ENCODE measurements around the gene CNIH2.
"Not testable (repeated sequence)": the region's sequence is repeated elsewhere in the genome, so short reads cannot be mapped to it uniquely, and the experiment has no call there.

The CNIH2 gene

DNA sequence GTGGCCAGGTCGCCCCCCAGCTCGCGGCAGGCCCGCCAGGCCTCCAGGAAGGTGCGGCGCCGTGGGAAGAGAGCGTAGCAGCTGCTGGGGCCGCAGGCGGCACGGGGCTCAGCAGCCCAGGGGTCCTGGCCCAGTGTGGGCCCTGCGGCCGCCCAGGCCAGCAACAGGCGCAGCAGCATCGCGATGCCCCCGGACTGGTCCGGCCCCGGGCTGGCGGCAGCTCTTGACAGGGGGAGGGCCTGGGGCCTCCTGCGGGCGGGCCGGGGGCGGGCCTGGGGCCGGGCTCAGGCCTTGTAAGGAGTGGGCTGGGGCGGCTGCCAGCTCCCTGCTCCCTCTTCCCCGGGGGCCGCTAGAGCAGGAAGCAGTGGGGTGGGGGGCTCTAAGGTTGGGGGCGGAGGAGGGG lies 38.9 kb downstream of the CNIH2 start, which contains the start of gene CD248:
CD248 (minus strand) TSS at position 196 of the 403 bp plus-strand sequence; CDS start at position 179, 17 bp downstream.
- no peak for DNase-seq

DNA sequence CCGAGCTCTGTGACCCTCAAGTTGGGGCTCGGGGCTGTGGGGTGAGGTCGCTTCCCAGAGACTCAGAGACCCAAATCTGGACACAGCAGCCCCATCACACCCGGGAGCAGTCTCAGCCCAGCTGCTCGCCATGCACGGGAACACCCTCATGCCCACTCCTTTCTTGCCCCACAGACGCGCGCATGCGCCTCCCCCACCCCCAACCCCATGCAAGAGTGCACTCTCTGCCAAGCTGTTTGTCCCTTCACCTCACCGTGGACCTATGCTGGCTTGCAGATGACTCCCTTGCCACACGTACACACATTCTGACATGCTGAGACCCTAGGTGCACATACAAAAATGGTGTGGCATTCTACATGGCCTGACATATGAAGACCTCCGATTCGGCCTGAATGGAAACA lies 39.3 kb downstream of the CNIH2 start:
- no peak for DNase-seq

DNA sequence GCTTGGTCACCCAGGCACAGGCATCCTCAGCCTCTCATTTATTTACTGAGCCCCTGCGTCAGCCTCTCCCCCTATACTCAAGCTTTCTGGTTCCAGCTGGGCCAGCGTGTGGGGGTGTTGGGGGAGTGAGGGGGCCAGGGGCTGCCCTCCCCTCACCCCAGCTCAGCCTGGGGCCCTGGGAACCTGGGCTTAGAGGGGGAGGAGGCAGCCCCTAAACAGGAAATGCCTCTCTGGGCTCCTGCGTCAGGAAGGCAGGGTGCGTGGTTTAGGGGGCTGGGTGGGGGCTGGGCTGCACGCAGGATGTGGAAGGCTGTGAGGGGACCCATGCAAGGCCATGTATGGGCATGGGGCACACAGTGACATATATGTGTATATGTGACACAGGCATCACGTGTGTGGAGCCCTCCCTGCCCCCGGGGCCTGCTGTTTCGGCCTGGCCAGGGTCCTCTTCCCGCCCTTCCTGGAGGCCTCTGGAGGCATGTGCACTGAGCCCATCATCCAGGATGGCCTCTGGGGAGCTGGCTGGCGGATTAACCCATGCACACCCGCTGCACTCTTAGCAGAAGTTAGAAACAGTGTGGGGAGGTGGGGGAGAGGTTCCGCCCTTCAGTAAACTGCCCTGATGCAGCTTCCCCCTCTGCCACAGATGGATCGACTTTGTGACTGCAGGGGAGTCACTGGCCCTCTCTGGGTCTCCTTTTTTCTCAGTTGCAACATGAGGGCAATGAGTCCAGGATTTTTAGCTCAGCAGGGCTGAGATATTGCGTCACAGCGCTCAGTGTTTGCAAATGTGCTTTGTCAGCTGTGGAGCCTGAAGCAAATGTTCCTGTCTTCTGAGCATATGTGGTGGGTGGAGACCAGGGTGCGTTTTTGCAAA lies 40.0 kb downstream of the CNIH2 start:
- DNase-seq = no peak

DNA sequence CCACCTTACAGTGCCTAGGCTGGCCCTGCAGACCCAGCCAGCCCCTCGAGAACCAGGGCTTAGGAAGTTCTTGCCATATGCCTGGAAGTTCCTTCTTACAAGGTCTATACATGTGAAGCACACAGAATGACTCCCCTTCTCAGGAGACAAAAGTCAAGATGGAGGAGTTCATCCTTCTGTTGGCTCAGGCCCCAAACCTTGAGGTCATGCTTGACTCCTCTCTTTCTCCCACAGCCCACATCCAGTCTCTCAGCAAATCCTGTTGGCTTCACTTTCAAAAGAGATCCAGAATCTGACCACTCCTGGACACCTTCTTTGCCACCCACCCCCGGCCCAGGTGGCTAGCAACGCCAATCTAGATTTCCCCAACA lies 40.6 kb downstream of the CNIH2 start:
- DNase-seq = no peak

DNA sequence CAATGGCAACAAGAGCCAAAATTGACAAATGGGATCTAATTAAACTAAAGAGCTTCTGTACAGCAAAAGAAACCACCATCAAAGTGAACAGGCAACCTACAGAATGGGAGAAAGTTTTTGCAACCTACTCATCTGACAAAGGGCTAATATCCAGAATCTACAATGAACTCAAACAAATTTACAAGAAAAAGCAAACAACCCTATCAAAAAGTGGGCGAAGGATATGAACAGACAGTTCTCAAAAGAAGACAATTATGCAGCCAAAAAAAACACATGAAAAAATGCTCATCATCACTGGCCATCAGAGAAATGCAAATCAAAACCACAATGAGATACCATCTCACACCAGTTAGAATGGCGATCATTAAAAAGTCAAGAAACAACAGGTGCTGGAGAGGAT lies 42.3 kb downstream of the CNIH2 start:
- DNase-seq = not testable (repeated sequence)

DNA sequence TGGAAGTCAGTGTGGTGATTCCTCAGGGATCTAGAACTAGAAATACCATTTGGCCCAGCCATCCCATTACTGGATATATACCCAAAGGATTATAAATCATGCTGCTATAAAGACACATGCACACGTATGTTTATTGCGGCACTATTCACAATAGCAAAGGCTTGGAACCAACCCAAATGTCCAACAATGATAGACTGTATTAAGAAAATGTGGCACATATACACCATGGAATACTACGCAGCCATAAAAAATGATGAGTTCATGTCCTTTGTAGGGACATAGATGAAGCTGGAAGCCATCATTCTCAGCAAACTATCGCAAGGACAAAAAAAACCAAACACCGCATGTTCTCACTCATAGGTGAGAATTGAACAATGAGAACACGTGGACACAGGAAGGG lies 42.8 kb downstream of the CNIH2 start:
- not testable (repeated sequence) for DNase-seq

DNA sequence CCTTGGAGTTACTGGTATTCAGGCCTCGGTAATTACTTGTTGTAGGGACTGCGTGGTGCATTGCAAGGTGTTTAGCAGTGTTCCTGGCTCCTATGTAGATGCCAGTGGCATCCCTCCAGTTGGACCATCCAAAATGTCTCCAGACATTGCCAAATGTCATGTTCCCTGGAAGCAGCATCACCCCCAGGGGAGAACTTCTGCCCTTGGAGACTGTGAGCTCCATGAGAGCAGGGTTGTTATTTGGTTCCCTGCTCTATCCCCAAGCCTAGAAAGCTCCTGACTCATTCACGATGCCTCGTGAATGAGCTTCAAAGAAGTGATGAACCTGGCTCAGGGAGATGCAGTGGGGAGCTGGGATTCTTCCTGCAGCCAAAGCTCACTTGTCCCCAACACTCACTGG lies 43.6 kb downstream of the CNIH2 start:
- DNase-seq = no peak

DNA sequence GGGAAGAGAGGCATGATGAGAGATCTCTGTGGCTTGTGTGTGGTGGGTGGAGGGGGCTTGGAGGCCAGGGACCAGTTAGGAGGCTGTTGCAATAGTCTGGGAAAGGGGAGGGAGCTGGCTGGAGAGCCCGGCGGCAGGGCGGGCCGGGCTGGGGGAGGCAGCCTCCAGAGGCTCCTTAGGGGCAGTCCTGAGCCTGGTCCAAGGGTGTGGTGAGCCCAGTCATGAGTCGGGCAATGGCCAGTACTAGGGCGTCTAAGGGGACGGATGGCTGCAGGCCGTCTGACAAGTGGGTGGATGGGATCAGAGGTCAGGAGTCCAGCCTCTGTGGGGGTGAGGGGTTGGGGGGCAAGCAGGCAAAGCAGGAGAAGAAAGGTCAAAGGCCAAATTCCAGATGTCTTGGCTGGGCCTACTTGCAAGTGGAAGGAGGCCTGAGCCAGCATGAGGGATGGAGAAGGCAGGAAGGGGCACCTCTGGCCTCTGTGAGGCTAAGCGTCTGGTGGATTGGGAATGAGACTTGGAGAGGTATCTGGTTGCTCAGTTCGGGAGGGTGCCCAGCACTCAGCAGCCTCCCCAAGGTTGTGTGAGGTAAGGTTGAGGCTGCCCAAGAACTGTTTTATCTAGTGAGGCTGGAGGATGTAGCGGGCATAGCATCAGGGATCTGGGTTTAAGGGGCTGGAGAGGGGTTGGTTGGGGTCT lies 44.9 kb downstream of the CNIH2 start:
- DNase-seq = no peak

DNA sequence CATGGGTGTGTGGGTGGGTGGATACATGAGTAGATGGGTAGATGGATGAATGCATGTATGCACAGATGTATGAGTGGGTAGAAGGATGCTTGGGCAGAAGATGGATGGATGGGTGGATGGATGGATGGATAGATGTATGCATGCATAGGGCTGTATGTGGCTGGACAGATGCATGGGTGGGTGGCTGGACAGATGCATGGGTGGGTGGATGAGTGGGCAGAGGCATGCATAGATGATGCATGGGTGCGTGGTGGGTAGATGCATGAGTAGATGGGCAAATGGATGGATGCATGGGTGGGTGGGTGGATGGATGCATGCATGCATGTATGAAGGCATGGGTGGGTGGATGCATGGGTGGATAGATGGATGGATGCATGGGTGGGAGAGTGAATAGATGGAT lies 45.7 kb downstream of the CNIH2 start:
- DNase-seq = no peak

DNA sequence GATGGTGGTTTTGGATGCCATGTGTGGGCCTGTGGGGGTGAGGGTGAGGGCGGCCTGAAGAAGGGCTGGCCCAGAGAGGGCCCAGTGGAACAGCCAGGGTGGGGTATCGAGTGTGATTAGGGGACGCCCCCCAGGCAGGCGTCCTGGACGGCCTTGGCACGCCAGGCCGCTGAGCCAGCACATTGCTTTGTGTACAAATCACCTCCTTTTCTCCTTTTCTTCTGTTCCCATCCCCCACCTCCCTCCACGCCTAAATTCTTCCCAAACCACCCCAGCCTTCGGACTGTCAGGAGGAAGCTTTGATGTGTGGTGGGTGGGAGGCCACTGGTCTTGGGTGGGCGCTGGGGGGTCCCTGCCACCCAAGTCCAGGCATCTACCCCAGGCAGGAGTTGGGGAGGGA lies 46.7 kb downstream of the CNIH2 start:
- no peak for DNase-seq

DNA sequence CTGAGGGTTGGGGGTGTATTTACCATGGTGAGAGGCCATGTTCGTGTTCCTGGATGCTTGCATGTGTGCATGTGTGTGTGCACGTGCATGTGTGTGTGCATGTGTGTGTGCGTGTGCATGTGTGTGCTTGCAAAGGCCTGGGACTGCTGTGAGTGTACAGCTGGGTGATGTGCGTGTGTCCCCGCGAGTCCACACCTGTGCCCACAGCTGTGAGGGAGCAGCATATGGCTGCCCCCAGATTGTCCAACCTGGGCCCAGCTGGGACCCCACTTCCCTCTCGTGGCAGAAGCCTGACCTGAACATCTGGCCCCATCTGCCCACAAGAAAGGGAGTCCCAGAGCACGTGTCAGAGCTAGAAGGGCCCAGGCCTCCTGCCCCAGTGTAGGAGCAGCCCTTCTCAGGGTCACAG lies 47.3 kb downstream of the CNIH2 start:
- DNase-seq = no peak

DNA sequence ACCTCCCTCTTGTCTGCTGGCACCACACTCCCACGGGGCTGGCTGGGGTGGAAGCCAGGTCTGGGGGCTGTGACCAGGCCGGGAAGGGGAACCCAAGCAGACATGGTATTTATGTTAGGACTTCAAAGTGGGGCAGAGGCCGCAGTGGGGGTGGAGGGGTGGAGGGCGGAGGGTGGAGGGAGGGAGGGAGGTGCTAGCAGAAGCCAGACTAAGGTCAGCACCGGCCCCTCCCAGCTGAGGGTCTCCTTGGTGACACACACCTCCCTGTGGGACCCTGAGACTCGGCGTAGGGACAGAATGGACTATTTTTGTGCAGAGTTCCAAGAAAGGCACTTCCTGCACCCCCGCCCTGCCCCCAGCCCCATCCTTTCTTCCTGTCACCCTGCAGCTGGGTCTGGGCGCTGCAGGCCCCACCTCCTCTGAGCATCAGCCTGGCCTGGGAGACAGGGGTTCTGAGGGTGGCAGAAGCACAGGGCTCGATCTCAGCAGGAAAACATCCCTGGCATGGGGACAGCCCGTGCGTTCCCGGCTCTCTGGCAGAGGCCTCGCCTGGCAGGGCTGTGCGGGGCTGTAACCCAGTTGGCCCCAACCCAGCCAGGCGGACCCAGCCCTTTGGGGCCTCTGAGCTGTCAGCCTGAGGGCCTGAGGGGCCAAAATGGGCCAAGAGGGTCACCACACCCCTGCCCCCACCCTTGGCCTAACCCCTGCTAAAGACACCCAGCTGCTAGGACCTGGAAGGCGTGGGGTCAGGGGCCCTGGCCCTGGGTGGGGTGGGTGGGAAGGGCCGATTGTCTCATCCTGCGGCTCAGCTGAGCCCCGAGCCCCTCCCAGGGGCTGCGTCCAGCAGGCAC lies 48.5 kb downstream of the CNIH2 start:
- DNase-seq = no peak

DNA sequence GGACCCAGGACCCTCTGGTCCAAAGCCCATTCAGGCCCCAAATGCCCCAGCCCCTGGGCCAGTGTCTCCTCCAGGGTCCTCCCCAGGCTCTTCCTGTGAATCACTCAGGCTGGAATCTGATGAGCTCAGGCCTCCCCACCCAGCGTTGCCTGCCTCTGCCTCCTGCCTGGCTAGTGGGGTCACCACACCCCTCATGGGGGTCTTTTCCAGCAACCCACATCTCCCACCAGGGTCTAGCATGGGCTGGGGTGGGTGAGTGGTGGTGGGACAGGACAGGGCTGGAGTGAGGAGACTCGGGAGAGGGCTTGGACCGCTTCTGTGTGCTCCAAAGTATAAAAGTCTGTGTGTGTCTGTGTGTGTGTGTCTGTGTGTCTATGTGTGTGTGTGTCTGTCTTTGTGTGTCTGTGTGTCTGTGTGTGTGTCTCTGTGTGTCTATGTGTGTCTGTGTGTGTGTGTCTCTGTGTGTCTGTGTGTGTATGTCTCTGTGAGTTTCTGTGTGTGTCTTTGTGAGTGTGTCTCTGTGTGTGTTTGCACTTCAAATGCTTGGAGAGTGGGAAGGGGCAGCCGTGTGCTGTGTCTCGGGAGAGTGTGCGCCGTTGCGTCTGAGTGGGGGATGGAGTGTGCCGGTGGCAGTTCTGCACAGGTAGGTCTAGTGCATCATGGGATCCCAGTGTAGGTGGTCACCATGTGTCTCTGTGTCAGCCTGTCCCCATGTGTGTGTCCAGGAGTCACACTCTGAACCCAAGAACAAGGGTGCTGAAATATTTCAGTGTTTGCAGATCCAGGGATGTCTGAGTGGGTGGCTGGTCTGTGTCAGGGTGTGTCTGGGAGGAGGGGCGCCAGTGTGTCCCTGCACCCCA lies 49.4 kb downstream of the CNIH2 start:
- DNase-seq = no peak

DNA sequence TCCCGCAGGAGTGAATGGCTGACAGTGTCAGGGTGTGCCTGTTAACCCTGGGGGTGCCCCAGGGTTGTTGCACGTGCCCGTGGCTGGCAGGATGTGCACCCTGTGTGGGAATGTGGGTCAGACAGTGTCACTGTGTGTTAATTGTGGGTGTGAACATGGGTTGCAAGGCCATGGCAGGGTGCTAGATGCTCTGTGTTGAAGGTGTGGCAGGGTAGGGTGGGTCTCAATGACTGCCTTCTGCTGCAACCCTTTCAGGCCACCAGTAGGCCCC lies 50.0 kb downstream of the CNIH2 start:
- no peak for DNase-seq

DNA sequence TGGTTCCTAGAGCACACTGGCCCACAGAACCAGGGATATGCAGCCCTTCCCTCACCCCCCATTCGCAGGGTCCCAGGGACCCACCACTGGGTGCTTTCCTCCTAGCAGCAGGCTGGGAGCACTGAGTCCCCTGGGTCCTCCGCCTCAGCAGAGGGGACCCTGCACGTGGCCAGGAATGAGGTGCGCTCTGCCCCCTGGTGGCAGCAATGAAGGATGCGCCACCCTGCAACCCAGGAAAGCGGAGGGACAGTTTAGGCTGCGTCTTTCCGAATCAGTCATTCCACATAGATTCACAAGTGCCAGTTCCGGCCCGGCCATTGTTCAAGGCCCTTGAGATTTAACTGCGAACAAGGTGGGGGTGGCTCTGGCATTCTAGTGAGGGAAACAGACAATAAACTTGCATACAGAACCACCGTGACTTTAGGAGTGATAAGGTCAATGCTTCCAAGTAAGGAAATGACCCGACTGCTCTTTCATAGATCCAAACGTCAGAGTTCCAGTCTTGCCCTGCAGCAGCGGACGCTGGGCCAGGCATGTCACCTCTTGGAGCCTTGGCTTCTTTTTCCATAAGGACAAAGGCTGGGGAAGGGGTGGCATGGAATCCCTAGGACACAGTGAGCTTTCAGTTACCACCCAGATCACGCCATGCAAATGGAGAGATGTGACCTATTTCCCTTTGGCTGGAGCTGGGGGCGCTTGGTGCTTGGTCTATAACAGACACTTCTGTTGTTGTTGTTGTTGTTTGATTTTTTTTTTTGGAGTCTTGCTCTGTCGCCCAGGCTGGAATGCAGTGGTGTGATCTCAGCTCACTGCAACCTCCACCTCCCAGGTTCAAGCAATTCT lies 50.5 kb downstream of the CNIH2 start:
- peak; percentile 71 for DNase-seq

DNA sequence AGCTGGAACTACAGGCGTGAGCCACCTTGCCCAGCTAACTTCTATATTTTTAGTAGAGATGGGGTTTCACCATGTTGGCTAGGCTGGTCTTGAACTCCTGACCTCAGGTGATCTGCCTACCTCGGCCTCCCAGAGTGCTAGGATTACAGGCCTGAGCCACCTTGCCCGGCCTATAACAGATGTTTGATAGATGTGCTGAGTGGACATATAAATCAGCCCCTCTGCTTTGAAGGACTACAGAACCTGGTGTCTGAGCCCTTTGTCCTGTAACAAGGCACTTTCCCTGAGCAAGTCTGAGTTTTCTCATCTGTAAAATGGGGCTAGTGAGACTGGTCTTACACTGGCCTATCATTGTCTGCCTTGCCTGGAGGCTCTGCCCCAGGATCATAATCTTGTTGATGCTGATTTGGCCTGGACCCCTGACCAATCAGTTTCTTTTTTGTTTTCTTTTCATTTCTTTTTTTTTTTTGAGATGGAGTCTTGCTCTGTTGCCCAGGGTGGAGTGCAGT lies 51.2 kb downstream of the CNIH2 start:
- no peak for DNase-seq

DNA sequence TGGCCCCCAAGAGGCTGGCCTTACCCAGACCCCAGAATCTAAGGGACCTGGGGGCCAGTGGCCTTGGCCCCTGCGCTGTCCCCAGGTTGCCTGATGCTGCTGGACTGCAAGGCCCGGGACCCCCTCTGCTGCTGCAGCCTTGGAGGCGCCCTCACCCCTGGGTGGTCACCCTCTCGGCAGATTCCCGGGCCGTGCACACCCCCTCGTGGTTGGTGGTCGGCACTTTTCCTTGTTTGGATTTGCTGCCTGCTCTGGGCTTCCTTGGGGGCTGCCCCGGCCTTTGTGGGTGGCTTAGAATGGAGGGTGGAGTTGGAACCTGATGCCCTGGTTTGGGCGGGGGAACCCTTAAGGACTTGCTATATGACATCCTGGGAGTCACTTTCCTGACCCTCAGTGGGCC lies 53.0 kb downstream of the CNIH2 start:
- DNase-seq = no peak

DNA sequence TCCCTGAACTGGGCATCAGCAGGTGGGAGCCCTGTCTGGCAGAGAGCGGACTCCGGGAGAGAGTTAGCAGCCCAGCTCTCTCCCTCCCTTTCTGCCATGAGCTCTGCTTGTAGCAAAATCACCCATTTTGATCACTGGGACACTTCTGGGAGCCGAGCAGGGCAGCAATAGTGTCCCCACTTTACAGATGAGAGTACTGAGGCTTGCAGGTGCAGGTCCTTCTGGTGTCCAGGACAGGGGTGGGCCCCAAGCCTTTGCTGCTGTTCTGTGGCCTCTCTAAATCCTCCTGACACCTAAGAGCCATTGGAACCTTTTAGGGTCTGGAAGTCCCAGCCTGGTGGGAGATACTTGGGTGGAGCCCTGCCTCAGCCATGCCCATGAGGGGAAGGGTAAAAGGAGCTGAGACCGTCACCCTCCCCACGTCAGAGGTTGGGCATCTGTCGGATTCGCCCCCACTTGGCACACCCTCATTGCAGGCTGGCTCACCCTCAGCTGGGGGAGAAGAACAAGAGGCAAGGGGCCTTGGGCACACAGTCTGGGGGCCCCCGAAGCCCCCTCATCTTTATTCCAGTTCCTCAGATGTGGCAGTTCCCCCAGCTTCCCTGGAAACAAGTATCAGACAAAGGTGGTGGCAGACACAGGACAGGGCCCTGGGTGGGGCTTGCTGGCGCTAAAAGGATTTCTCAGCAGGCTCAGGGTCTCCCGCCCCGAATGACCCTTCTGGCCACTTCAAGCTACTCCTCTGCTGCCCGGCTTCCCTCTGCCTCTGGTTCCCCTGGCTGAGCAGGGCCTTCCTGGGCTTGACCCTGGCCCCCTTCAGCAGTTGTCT lies 53.8 kb downstream of the CNIH2 start:
- DNase-seq = no peak

DNA sequence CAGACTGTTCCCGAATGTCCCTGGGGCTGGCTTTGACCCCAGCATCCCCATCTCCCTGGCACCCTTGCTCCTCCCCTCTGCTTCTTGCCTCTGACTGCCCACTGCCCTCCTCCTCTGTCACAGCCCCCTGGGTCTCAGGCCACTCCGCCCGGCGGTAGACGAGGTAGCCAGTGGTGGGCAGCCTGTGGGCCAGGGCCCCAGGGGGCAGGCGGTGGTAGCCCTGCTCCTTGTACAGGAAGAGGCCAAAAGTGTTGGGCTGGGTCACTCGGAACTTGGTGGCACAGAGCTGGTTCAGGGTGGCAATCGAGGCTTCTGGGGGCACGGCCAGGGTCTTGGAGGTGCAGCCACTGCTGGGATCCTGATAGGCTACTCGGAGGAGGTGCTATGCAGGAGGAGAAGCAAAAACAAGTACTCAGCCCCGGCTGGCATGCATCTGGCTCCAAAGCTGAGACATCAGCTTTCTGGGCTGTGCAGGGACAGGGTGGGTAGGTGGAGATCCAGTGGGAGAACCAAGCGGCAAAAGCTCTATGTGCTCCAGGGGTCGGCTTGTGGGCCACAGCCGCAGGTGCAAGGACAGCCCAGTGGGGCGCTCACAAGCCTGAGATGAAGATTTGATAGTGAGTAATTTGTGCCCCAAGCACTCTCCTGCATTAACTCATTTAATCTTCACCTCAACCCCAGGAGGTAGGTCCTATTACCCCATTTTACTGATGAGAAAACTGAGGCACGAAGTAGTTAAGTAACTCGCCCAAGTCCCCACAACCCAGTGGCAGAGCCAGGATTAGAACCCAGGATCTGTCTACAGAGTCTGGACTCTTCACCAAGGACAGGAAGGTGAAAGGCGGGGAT lies 54.6 kb downstream of the CNIH2 start:
- no peak for DNase-seq
